ENCODE results near the gene PCDHGC5.

PCDHGC5 gene

DNA sequence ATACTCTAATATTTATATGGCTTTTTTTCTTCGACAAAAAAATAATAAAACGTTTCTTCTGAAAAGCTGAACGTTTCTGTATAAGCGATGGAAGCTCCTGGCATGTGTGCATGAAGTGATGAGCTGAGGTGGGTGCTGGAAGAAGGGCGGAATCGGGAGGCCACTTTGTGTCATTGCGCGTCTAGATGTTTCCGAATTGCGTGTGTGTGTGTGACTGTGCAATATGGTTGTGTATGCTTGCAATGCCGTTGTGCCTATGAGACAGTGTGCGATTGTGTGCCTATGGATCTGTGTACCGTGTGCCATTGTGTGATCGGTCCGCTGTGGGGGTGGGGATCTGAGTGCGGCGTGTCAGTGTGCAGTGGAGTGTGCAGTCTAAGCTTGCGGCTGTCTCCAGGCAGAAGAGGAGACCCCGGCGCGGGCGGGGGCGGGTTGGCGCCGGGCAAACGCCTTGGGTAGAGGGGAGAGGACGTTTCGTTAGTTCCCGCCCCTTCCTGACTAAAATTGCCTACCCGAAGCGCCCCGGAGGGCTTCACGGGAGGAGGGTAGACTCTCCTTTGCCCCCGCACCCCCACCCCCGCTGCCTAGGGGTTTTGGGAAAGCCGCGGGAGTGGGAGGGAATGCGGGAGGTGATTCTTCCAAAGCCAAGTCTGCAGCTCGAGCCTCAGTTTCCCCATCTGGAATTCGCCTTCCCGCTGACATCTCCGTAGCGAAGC, 24.2 kb downstream of the PCDHGC5 start:
- DNase-seq (ENCODE audit: low spot score): peak; percentile 22

DNA sequence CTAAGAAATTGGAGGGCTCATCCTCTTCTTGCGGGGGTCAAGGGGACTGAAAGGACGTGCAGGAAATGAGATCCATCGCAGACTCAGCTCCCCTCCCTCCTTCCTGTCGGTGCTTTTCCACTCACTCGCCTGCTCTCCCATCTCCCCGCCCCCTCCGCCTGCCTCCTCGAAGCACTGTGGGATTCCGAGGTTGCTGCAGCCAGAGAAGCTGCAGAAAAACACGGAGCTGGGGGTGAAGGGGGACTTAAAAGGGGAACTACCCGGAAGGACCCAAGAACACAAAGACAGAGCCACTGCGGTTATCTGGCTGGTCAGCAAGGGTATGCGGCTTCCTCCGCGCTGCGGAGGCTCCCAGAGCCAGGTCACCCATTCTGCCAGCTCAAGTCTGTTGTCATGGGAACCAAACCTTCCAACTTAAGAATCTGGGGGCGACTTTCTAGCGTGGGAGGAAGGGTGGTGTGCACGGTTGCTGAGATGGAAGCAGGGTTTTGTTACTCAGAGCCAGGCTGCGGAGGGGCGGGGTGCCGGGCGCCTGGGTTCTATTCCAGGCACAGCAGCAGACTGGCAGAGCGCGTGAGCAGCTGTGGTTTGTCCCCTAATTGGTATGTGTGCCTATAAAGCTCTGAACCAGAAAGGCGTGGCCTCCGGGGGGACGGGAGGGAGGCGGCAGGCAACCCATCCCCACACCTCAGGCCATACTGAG, 24.9 kb downstream of the PCDHGC5 start:
- DNase-seq (ENCODE audit: low spot score): peak; percentile 76

DNA sequence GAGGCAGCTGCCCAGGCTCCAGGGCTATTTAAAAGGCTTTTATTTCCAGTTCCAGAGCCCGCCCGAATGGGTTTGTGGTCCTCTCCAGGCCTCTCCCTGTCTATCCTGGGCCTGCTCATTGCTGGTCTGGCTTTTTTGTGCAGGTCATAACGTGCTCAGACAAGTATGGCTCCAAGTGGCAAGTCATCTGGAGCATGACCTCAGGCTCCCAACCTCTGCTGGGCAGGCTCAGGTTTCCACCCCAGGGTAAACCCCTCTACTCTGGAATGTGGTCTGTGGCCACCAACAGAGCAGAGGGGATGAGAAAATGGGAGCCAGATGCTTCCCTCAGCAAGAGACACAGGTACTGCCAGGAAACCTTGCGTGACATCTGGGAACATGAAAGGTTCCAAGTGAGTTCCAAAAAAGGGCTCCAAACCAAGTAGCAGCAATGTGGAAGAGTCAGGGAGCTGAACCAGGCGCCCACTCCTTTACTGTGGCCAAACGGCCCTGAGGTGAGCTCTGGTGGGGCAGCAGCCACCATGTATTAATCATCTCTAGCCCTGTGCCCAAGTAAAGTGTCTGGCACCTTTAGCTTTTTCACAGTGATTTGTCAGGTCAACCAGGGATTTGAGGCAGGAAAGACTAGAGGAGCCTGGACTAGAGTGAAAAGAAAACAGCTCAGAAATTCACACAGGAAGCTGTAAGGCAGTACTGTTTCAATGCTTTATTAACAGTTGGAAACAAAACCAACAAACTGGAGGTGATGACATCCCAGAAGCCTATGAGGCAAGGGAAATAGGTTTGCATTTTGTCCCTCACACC, 25.7 kb downstream of the PCDHGC5 start:
- DNase-seq (ENCODE audit: low spot score): peak; percentile 63

DNA sequence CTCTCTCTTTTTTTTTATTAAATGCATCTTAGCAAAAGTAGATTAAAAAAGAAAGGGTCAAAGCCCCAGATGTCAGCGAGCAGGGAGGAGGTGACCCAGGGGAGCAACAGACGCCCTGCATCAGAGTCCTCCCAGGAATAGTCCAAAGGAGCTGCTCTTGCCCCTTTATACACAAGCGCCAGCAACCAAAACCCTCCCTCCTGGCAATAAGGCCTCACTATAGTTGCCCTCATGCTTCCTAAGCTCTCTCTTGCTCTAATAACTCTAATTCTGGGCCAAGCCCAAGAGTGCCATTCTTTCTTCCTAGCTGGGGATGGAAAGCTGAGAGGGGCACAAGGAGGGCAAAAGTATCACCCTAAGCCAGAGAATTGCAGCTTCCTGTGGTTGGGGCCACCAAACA, 26.3 kb downstream of the PCDHGC5 start:
- no peak for DNase-seq (ENCODE audit: low spot score)

DNA sequence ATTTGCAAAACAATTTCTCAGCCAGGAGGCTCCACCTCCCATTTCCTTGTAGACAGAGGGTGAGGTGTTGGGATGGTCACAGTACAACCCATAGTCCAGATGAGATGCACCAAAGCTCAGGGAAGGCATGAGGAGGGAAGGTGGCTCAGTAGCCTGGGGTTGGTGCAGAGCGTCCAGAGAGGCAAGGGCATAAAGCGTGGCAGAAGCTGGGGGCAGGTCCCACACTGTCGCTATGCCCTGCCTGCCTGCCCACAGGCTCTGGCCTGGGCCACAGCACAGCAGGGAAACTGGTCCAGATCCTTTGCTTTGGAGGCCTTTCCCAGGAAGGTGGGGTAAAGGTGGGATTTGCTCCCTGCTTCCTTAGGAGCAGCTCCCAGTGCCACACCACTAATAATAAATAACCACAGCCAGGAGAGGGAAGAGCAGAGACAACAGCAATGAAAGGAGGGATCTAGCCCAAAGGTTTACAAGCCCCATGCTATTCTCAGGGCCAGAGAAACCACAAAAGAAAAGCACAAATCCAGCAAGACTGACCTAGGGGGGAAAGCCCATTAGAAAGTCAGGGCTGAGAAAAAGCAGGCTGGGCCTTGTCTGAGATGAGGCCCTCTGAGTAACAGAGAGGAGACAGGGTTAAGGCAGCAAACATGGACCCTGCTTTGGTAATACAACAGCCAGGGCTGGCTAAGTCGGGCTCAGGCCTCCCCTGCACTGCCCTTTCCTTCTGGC, 27.2 kb downstream of the PCDHGC5 start:
- no peak for DNase-seq (ENCODE audit: low spot score)

DNA sequence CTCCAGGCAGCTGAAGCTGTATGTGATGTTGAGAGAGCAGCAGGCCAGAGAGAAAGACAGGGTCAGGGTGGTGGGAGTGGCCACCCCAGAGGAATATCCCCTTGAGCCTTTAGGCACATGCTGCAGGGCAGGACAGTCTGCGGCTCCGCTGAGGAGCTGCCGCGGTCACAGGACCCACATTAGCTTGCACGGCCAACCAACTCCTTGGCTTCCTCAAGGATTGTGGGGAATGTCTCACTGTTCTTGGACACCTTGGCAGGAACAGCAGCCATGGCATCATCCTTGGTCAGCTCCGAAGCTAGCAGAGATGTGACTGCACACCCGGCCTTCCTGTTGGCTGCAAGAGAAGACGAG, 27.8 kb downstream of the PCDHGC5 start:
- DNase-seq (ENCODE audit: low spot score): peak; percentile 64

DNA sequence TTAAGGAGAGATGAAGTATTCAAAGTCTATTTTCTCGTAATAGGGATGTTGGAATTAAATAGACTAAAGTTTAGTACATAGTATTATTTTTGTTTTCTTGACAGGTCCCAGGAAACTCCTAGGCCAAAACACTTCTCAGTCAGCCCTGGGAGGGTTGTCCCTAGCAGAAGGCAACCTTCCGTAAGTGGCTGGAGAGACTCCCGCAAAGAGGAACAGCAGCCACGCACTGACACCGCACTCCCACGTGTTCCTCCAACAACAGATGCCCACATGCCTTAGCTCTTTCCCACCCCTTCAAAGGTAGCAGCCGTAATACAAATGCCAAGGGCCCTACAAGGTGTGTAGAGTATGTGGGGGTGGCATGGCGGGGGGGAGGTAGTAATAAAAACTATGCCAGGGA, 28.4 kb downstream of the PCDHGC5 start:
- no peak for DNase-seq (ENCODE audit: low spot score)

DNA sequence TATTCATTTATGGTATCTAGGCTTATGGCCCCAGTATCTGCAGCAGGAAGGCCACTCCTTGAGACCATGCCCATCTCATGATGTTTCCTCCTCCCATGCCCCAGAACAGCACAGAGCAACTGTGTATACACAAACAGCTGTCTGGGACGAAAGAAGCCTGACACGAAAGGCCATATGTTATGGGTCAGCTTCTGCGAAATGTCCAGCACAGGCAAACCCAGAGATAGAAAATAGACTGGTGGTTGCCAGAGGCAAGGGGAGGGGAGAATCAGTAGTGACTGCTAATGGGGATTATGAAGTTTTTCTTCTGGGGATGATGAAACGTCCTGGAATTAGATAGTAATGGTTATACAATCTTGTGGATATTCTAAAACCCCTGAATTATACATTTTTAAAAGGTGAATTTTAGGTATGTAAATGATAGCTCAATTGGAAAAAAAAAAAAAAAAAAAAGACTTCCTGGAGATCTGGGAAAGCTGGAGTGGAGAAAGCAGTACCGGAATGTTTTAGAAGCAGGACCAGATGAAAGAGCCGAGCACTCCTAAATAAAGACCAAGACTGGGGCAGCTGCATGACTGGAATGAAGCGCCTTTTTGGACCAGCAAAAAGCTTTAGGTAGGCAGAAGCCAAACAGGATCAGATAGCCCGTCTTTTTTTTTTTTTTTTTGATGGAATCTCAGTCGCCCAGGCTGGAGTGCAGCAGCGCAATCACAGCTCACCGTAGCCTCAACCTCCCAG, 29.2 kb downstream of the PCDHGC5 start:
- peak; percentile 21 for DNase-seq (ENCODE audit: low spot score)

DNA sequence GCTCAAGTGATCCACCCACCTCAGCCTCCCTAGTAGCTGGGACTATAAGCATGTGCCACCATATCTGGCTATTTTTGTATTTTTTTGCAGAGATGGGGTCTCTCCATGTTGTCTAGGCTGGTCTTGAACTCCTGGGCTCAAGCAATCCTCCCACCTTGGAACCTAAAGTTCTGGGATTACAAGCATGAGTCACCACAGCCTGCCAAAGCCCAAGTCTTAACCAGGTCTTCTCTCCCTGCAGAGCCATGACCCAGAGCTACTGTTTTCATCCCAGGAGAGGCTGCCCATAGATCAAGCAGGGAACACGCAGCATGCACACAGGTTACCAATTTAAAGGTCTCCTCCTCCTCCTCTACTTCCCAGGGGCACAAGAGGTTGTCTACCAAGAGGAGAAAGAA, 29.7 kb downstream of the PCDHGC5 start:
- no peak for DNase-seq (ENCODE audit: low spot score)

DNA sequence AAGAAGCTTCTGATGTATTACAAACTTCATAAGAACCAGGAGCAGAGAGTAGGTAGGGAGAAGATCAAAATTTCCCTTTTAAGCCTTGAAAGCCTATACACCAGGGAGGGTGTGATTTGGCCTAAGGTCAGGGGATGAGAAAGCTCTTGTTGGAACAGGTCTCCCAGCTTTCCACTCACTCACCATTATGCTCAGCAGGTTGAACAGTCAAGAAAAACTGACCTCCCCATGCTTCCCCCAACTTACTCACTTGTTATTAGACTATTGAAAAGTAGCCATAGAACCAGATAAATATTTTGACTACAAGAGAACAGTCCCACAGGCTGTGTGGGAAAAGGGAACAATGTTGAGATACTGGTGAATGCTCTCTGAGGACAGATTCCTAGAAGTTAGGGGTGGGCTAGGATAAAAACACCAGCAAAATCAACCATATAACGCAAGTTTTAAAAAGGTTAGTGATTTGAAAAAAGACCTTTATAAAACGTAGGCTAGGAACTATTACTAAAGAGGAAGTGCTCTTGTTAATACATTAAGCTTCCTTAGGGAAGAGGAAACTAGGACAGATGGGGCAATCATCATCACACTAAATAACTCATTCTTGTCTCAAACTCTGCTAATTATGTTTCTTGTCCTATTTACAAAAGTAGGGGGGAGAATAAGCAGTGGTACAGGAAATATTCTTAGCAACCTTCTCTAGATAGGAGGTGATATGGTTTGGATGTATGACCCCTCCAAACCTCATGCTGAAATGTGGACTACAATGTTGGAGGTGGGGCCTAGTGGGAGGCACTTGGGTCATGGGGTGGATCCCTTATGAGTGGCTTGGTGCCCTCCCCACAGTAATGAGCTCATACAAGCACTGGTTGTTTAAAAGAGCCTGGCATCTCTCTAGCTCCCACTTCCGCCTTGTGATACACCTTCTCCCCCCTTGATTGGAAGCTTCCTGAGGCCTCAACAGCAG, 31.0 kb downstream of the PCDHGC5 start:
- DNase-seq (ENCODE audit: low spot score): no peak

DNA sequence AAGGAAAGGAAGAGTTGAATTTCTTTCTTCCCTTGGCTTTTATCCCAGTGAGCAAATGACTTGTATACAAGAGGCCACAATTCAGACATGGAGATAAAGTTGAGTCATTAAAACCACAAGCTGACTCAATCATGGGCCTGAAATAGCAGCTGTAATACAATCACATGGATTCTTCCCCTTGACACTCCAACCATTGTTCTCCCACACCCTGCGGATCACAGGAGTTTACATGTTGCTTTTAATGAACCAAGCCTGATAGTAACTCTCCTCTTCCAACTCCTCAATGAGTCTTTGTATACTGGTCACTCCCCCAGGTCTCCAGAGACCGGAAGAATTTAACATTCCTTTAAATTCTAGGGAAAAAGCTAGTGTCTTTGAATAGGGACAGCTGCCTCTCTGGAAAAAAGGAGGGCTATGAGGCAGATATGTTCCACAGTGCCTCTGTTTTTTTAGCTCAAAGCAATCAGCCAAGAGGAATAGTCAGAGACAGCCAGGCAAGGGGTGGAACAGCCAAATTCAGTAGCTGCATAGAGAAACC, 32.4 kb downstream of the PCDHGC5 start:
- DNase-seq (ENCODE audit: low spot score): peak; percentile 82

DNA sequence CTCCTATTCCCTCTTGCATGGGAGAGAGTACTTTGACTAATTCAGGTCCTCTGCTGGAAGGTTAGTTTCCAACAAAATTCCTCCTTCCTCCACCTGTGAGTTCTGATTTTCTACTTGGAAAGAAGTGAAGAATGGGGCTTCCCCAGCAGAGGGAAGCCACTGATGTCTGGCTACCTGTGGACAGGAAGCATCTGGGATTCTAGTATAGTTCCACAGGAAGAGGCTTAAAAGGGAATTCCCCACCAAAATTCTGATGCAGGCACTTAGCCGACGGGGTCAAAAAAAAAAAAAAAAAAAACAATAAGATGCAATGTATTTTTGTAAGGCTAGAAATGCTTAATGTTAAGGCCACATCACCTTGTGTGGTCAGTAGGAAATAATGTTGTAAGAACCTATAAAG, 33.4 kb downstream of the PCDHGC5 start:
- DNase-seq (ENCODE audit: low spot score): no peak

DNA sequence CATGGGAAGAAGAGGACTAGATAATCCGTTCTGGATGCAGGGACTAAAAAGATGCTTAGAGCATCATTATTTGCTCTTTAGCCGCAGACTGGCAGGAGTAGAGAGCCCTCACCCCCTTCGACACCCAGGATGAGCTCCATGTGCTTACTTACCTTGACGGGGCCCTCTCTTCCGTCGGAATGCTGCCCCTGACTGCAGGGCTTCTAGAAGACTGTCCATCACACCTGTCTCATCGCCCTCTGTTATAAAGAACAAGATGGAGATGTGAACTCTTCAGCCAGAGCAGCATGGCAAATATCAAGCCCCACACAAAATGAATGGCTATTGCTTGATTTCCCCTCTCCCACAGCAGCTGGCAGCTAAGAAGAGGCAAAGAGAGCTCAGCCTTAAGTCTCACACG, 35.1 kb downstream of the PCDHGC5 start:
- DNase-seq (ENCODE audit: low spot score): no peak

DNA sequence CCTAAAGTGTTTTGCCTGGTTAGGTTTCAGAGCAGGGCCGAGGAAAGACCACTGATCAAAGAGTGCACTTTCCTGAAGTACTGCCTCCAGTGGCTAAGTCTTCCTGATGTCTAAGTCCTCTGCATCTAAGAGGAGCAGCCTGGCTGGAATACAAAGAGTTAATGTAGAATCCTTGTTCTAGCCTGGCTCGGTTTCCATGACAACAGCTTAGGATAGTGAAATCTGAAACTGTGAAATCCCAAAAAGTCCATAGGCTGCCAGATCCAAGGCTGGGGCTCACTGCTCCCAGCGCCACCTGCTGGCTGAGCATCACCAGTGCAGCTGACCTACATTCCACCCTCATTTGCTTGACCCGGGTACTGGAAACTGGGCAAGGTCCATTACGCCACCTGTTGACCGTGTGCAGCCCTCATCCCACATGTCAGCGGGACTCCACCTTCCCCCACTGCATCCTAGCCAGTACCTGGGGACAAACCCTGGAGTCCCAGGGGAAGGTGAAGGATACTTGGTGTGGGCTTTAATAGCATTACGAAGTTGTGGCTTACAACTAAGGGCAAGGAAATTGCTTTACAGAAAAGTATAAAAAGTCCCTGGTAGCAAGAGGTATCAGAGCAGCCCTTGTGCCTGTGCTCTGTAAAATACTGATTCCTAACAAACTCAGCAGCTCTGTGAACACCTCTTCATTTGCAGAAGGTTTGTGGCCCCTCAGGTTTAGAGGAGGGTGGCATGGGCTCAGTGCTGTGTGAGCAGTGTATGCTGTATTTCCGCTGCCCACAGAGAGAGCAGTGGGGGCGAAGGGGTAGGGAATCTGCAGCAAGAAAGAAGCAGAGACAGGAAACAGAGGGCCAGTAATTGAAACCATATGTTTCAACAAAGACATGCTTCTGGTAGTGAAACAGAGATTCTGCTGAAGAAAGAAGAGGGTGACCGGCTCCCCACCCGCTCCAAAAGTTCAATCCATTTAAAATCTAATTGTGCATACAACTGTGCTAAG, 36.0 kb downstream of the PCDHGC5 start:
- peak; percentile 88 for DNase-seq (ENCODE audit: low spot score)

DNA sequence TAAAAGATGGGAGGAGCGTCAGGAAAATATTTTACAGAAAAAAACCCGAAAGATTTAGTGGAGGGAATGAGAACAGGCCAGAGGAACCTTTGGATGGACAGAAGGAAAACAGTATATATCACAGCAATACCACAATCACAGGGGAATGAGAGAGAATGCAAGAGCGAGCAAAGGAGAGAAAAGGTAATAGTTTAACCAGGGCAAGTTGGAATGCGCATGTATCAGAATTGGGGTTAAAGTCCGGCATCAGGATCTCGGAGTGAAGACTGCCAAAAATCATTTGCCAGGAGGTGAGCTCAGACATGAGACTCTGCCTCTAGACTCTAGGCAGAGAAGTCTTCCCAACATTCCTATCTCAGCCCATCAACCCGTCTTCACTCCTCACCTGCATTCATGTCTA, 36.8 kb downstream of the PCDHGC5 start:
- DNase-seq (ENCODE audit: low spot score): no peak

DNA sequence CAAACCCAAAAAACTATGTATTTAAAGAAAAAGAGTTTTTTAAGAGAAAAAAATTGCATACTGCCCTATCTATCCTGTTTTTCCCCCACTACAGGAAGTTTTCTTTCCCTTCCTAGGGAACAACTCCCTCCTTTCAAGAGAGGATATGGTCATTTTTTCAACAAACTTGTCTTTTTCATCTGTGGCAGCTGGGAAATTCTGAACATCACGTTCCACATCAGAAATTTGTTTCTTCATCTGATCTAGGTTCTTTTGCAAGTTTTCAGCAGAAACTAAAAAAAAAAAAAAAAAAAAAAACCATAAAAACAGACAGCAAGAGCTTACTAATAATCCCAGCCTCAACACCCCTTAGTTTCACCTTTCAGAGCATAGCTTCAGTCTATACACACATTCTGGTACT, 38.5 kb downstream of the PCDHGC5 start:
- DNase-seq (ENCODE audit: low spot score): no peak

DNA sequence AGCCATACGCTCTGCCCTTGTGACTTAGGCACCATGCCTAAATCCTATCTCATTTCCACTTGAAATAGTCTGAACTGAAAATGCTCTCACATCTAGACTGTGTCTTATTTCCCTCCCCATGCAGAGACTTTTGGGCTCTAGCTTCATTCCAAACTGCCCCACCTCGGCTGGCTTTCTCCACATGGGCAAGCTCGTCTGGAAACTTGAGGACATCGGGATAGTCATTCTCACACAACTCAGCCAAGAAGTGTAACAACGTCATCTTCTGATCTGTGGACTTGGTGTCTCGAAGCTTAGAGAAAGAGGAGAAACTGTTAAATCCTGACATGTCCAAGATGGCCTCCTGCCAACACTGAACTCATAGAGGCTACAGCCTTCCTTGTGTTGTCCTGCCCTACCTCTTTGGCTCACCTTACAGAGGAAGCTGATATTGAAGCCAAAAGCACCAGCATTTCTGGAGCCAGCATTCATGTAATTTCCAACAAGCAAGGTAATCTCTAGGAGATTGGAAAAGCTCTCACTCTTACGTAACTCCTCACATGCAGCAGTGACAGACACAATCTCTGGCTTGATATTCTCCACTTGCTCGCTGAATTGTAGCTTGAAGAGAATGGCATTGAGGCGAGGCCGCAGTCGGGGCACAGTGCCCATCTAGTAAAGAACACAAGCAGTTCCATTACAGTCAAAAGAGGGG, 39.6 kb downstream of the PCDHGC5 start:
- DNase-seq (ENCODE audit: low spot score): peak; percentile 48

DNA sequence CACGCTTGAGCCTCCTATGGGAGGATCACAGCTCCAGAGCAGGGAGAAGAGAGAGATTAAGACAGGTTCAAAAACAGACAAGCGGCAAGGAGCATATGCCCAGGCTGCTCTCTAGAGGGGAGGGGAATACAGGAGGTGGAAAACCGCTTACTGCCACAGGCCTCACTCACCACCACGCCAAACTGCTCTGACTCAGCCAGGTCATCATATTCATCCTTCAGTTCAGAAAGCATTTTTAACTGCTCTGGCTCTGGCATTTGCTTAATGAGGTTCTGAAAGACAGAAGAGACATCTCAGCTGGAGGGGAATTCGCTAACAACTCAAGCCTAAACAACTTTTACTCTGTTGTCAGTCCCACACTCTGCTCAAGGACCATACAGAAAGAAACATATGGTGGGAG, 40.1 kb downstream of the PCDHGC5 start:
- peak; percentile 74 for DNase-seq (ENCODE audit: low spot score)
